ENCODE data around the gene F2. TPM values are rescaled to one million over a fixed set of nuclear protein-coding genes. Genes with fewer than 3 reads are reported as not detected.
A peak's percentile ranks its signal among the peaks of the same experiment; 100 is the strongest.

F2 gene
- total and polyA plus RNA-seq, 2 of the 13 experiments (the other 11 are each of a cell fraction or from before 2014, with no cell fraction given), result 330 to 801 TPM

DNA sequence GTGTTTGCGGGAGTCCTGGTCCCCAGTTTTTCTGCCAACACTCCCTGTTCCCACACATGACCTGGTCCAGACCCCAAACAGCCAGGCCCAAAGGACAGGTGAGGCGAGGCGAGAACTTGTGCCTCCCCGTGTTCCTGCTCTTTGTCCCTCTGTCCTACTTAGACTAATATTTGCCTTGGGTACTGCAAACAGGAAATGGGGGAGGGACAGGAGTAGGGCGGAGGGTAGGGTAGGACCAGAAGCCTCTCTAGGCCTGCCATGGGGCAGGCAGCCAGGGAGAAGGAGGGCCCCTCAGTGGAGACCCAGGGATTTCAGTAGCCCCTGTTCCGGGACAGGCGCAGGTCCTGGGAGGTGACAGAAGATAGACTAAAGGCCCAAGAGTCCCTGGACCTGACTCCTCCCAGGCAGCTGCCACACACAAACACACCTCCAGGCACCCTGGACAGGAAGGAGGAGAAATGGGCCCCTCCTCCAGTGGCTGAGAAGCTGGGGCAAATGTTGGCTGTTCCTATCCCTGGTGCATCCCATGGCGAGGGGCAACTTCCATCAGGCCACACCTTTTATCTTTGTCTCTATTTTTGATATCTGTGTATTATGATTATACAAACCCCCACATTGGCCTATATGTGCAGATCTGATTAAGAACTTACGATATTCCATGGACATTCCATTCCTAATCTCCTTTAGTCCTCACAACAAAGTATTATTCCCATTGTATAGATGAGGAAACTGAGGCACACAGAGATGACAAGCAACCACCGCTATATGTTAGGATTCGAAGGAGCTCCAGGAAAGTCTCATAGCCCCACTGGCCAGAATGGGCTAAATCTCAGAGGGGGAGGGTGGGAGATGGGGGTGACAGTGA is 626 bp upstream of the F2 start (continued):
- no peak for TF ChIP-seq ZNF570 (CRISPR knock-in tag; IDR thresholded peaks at IDR 0.05; ENCODE audit: borderline replicate concordance)
- no peak for TF ChIP-seq ZNF207 (IDR thresholded peaks at IDR 0.05; ENCODE audit: borderline replicate concordance)
- TF ChIP-seq ISL2 (CRISPR knock-in tag; IDR thresholded peaks at IDR 0.05), result peak; percentile 83
- TF ChIP-seq, protein P1, sequence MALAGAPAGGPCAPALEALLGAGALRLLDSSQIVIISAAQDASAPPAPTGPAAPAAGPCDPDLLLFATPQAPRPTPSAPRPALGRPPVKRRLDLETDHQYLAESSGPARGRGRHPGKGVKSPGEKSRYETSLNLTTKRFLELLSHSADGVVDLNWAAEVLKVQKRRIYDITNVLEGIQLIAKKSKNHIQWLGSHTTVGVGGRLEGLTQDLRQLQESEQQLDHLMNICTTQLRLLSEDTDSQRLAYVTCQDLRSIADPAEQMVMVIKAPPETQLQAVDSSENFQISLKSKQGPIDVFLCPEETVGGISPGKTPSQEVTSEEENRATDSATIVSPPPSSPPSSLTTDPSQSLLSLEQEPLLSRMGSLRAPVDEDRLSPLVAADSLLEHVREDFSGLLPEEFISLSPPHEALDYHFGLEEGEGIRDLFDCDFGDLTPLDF (CRISPR knock-in tag; IDR thresholded peaks at IDR 0.05), result peak; percentile 21; the same call in 1 of the 2 replicates
- TF ChIP-seq ZNF850 (CRISPR knock-in tag; conservative IDR thresholded peaks at IDR 0.05), result 0 out of 2 replicates have a peak, but pooled peaks have one; percentile 46
- TF ChIP-seq, protein P2, sequence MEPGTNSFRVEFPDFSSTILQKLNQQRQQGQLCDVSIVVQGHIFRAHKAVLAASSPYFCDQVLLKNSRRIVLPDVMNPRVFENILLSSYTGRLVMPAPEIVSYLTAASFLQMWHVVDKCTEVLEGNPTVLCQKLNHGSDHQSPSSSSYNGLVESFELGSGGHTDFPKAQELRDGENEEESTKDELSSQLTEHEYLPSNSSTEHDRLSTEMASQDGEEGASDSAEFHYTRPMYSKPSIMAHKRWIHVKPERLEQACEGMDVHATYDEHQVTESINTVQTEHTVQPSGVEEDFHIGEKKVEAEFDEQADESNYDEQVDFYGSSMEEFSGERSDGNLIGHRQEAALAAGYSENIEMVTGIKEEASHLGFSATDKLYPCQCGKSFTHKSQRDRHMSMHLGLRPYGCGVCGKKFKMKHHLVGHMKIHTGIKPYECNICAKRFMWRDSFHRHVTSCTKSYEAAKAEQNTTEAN (CRISPR knock-in tag; conservative IDR thresholded peaks at IDR 0.05), result peak; percentile 79; the same call in 1 of the 2 replicates
- TF ChIP-seq, protein P3, sequence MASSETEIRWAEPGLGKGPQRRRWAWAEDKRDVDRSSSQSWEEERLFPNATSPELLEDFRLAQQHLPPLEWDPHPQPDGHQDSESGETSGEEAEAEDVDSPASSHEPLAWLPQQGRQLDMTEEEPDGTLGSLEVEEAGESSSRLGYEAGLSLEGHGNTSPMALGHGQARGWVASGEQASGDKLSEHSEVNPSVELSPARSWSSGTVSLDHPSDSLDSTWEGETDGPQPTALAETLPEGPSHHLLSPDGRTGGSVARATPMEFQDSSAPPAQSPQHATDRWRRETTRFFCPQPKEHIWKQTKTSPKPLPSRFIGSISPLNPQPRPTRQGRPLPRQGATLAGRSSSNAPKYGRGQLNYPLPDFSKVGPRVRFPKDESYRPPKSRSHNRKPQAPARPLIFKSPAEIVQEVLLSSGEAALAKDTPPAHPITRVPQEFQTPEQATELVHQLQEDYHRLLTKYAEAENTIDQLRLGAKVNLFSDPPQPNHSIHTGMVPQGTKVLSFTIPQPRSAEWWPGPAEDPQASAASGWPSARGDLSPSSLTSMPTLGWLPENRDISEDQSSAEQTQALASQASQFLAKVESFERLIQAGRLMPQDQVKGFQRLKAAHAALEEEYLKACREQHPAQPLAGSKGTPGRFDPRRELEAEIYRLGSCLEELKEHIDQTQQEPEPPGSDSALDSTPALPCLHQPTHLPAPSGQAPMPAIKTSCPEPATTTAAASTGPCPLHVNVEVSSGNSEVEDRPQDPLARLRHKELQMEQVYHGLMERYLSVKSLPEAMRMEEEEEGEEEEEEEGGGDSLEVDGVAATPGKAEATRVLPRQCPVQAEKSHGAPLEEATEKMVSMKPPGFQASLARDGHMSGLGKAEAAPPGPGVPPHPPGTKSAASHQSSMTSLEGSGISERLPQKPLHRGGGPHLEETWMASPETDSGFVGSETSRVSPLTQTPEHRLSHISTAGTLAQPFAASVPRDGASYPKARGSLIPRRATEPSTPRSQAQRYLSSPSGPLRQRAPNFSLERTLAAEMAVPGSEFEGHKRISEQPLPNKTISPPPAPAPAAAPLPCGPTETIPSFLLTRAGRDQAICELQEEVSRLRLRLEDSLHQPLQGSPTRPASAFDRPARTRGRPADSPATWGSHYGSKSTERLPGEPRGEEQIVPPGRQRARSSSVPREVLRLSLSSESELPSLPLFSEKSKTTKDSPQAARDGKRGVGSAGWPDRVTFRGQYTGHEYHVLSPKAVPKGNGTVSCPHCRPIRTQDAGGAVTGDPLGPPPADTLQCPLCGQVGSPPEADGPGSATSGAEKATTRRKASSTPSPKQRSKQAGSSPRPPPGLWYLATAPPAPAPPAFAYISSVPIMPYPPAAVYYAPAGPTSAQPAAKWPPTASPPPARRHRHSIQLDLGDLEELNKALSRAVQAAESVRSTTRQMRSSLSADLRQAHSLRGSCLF (CRISPR knock-in tag; IDR thresholded peaks at IDR 0.05; ENCODE audit: borderline replicate concordance), result no peak; the same call in 1 of the 2 replicates
- peak; percentile 84; the same call in 1 of the 2 replicates for TF ChIP-seq REPIN1 (CRISPR knock-in tag; IDR thresholded peaks at IDR 0.05; ENCODE audit: borderline replicate concordance, low read depth)
- peak; percentile 86 for TF ChIP-seq XRCC5 (optimal IDR thresholded peaks at IDR 0.05; ENCODE audit: low read length)
- no peak for TF ChIP-seq ZNF558 (CRISPR knock-in tag; IDR thresholded peaks at IDR 0.05; ENCODE audit: borderline replicate concordance)
- TF ChIP-seq, protein P4, sequence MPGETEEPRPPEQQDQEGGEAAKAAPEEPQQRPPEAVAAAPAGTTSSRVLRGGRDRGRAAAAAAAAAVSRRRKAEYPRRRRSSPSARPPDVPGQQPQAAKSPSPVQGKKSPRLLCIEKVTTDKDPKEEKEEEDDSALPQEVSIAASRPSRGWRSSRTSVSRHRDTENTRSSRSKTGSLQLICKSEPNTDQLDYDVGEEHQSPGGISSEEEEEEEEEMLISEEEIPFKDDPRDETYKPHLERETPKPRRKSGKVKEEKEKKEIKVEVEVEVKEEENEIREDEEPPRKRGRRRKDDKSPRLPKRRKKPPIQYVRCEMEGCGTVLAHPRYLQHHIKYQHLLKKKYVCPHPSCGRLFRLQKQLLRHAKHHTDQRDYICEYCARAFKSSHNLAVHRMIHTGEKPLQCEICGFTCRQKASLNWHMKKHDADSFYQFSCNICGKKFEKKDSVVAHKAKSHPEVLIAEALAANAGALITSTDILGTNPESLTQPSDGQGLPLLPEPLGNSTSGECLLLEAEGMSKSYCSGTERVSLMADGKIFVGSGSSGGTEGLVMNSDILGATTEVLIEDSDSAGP (CRISPR knock-in tag; IDR thresholded peaks at IDR 0.05; ENCODE audit: borderline replicate concordance), result peak; percentile 85
- peak; percentile 73; the same call in 1 of the 2 replicates for TF ChIP-seq ZNF619 (CRISPR knock-in tag; IDR thresholded peaks at IDR 0.05)
- no peak for TF ChIP-seq SMAD9 (CRISPR knock-in tag; IDR thresholded peaks at IDR 0.05)
- TF ChIP-seq, protein P5, sequence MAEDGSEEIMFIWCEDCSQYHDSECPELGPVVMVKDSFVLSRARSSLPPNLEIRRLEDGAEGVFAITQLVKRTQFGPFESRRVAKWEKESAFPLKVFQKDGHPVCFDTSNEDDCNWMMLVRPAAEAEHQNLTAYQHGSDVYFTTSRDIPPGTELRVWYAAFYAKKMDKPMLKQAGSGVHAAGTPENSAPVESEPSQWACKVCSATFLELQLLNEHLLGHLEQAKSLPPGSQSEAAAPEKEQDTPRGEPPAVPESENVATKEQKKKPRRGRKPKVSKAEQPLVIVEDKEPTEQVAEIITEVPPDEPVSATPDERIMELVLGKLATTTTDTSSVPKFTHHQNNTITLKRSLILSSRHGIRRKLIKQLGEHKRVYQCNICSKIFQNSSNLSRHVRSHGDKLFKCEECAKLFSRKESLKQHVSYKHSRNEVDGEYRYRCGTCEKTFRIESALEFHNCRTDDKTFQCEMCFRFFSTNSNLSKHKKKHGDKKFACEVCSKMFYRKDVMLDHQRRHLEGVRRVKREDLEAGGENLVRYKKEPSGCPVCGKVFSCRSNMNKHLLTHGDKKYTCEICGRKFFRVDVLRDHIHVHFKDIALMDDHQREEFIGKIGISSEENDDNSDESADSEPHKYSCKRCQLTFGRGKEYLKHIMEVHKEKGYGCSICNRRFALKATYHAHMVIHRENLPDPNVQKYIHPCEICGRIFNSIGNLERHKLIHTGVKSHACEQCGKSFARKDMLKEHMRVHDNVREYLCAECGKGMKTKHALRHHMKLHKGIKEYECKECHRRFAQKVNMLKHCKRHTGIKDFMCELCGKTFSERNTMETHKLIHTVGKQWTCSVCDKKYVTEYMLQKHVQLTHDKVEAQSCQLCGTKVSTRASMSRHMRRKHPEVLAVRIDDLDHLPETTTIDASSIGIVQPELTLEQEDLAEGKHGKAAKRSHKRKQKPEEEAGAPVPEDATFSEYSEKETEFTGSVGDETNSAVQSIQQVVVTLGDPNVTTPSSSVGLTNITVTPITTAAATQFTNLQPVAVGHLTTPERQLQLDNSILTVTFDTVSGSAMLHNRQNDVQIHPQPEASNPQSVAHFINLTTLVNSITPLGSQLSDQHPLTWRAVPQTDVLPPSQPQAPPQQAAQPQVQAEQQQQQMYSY (CRISPR knock-in tag; IDR thresholded peaks at IDR 0.05), result 0 out of 2 replicates have a peak, but pooled peaks have one; percentile 28
